ENCODE results near the gene TMEM168. TPM values are rescaled to one million over a fixed set of nuclear protein-coding genes. Genes with fewer than 3 reads are reported as not detected.

TMEM168 gene
- polyA plus RNA-seq, 1 donor (not counting 4 experiments of a cell fraction or from before 2014, with no cell fraction given): 32.8 TPM

GRCh38 chr7:112721366-112721765 is 68.8 kb downstream of the TMEM168 start:
- no peak for DNase-seq (ENCODE audit: low read depth, low spot score)
- dilution Hi-C loops (cut with MboI; ENCODE audit: extremely low pct_ligation_motif_present, low sequenced_read_pairs): no loop called here
- H3K9ac ChIP-seq (ENCODE audit: control insufficient read depth, extremely low read depth, insufficient read depth, low read length): no peak overlapping the region
- no peak overlapping the region for H3K4me2 ChIP-seq (ENCODE audit: control insufficient read depth, extremely low read depth, insufficient read depth, low read depth, low read length)
- no peak overlapping the region for H3K4me3 ChIP-seq (ENCODE audit: control insufficient read depth in 2 of 3, extremely low read depth in 1 of 3, insufficient read depth in 2 of 3, low read depth in 1 of 3, low read length in 3 of 3)
- H3K4me1 ChIP-seq (ENCODE audit: control insufficient read depth, extremely low read depth, insufficient read depth, low read length): peaks cover 8% of the 10 kb centered on the region
- no peaks in the 10 kb centered on the region for H3K9me3 ChIP-seq (ENCODE audit: control insufficient read depth, low read depth, low read length)
- H3K79me2 ChIP-seq (ENCODE audit: control insufficient read depth, insufficient read depth, low read length): no peaks in the 10 kb centered on the region
- no peak overlapping the region for H3K27ac ChIP-seq (ENCODE audit: control insufficient read depth, insufficient read depth, low read length)
- H3K36me3 ChIP-seq (ENCODE audit: control insufficient read depth in 2 of 2, extremely low read depth in 1 of 2, insufficient read depth in 2 of 2, low read length in 2 of 2): no peaks in the 10 kb centered on the region
- H4K20me1 ChIP-seq (ENCODE audit: control insufficient read depth, extremely low read depth, insufficient read depth, low read length): no peaks in the 10 kb centered on the region
- FAIRE-seq: no peak
- H3K27me3 ChIP-seq (ENCODE audit: control insufficient read depth, extremely low read depth, insufficient read depth, low read length): no peaks in the 10 kb centered on the region
- no peaks in the 10 kb centered on the region for H3K9me1 ChIP-seq (ENCODE audit: control insufficient read depth, extremely low read depth, insufficient read depth, low read length)
- TF ChIP-seq, protein P1, sequence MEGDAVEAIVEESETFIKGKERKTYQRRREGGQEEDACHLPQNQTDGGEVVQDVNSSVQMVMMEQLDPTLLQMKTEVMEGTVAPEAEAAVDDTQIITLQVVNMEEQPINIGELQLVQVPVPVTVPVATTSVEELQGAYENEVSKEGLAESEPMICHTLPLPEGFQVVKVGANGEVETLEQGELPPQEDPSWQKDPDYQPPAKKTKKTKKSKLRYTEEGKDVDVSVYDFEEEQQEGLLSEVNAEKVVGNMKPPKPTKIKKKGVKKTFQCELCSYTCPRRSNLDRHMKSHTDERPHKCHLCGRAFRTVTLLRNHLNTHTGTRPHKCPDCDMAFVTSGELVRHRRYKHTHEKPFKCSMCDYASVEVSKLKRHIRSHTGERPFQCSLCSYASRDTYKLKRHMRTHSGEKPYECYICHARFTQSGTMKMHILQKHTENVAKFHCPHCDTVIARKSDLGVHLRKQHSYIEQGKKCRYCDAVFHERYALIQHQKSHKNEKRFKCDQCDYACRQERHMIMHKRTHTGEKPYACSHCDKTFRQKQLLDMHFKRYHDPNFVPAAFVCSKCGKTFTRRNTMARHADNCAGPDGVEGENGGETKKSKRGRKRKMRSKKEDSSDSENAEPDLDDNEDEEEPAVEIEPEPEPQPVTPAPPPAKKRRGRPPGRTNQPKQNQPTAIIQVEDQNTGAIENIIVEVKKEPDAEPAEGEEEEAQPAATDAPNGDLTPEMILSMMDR (optimal IDR thresholded peaks at IDR 0.05 in 1 of 3, IDR thresholded peaks at IDR 0.05 in 1 of 3, conservative IDR thresholded peaks at IDR 0.05 in 1 of 3; ENCODE audit: extremely low read depth in 1 of 3, insufficient read depth in 2 of 3, low read length in 3 of 3): no peak
- TF ChIP-seq EZH2 (IDR thresholded peaks at IDR 0.05; ENCODE audit: low read length): no peak
- H2AFZ ChIP-seq (ENCODE audit: control insufficient read depth, low read length): no peak overlapping the region

DNA sequence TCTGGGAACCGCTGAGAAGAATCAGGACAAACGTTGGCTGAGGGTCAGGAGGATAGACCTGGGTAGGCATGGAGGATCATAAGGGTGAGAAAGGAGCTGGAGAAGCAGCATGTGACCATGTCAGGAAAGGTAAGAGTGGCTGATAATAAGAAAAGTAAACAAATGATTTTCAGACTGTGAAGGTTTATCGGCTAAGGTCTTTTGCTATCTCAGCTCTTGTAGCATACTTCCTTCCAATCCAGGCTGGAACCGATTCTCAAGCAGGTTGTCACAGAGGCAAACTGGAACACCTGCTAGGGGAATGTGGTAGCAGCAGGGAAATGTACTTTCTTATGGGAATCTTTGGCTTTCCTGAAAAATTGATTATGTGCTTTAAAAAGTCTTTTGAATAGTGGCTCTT is 74.7 kb downstream of the TMEM168 start:
- H3K79me2 ChIP-seq (ENCODE audit: control insufficient read depth, insufficient read depth, low read length): no peaks in the 10 kb centered on the region
- H3K27me3 ChIP-seq (ENCODE audit: control insufficient read depth, extremely low read depth, insufficient read depth, low read length): no peaks in the 10 kb centered on the region
- H3K9me3 ChIP-seq (ENCODE audit: control insufficient read depth, low read depth, low read length): no peaks in the 10 kb centered on the region
- H4K20me1 ChIP-seq (ENCODE audit: control insufficient read depth, extremely low read depth, insufficient read depth, low read length): no peaks in the 10 kb centered on the region
- no peak overlapping the region for H3K4me2 ChIP-seq (ENCODE audit: control insufficient read depth, extremely low read depth, insufficient read depth, low read depth, low read length)
- H2AFZ ChIP-seq (ENCODE audit: control insufficient read depth, low read length): no peak overlapping the region
- H3K4me3 ChIP-seq (ENCODE audit: control insufficient read depth in 2 of 3, extremely low read depth in 1 of 3, insufficient read depth in 2 of 3, low read depth in 1 of 3, low read length in 3 of 3): no peak overlapping the region
- H3K9me1 ChIP-seq (ENCODE audit: control insufficient read depth, extremely low read depth, insufficient read depth, low read length): no peaks in the 10 kb centered on the region
- TF ChIP-seq, protein P1 (optimal IDR thresholded peaks at IDR 0.05 in 1 of 3, IDR thresholded peaks at IDR 0.05 in 1 of 3, conservative IDR thresholded peaks at IDR 0.05 in 1 of 3; ENCODE audit: extremely low read depth in 1 of 3, insufficient read depth in 2 of 3, low read length in 3 of 3): no peak
- no peak for TF ChIP-seq EZH2 (IDR thresholded peaks at IDR 0.05; ENCODE audit: low read length)
- no peaks in the 10 kb centered on the region for H3K4me1 ChIP-seq (ENCODE audit: control insufficient read depth, extremely low read depth, insufficient read depth, low read length)
- H3K27ac ChIP-seq (ENCODE audit: control insufficient read depth, insufficient read depth, low read length): no peak overlapping the region
- no peak for FAIRE-seq
- dilution Hi-C loops (cut with MboI; ENCODE audit: extremely low pct_ligation_motif_present, low sequenced_read_pairs): no loop called here
- no peaks in the 10 kb centered on the region for H3K36me3 ChIP-seq (ENCODE audit: control insufficient read depth in 2 of 2, extremely low read depth in 1 of 2, insufficient read depth in 2 of 2, low read length in 2 of 2)
- no peak overlapping the region for H3K9ac ChIP-seq (ENCODE audit: control insufficient read depth, extremely low read depth, insufficient read depth, low read length)
- no peak for DNase-seq (ENCODE audit: low read depth, low spot score)
